T-helper 1 cell treated with Interleukin-12 subunit alpha and Interleukin-12 subunit beta and Interleukin-4 antibody, amounts not matched to agents 30 μg/mL and 1 μg/mL, for 36 hours (primary cell): ENCODE data around the gene LRRC57.

Experiments
- H3K27ac Mint-ChIP-seq: one replicate; pipeline ENCODE4 v1.8.0; 2021; ENCODE audit warnings: mild to moderate bottlenecking, mixed read lengths
- H3K27me3 Mint-ChIP-seq: one replicate; pipeline ENCODE4 v1.8.0; 2021; ENCODE audit warnings: low read depth, mixed read lengths
- H3K36me3 Mint-ChIP-seq: one replicate; pipeline ENCODE4 v1.8.0; 2021; ENCODE audit warnings: low read depth, mixed read lengths
- H3K4me1 Mint-ChIP-seq: one replicate; pipeline ENCODE4 v1.8.0; 2021; ENCODE audit warnings: low read depth, mixed read lengths
- H3K4me3 Mint-ChIP-seq: one replicate; pipeline ENCODE4 v1.8.0; 2021; ENCODE audit warnings: mild to moderate bottlenecking, moderate library complexity, mixed read lengths
- H3K9me3 Mint-ChIP-seq: one replicate; pipeline ENCODE4 v1.8.0; 2021; ENCODE audit warnings: mixed read lengths

Gene LRRC57

GRCh38 chr15:42510258-42511006 is 38.2 kb downstream of the LRRC57 start:
- H3K36me3 Mint-ChIP-seq: peaks cover 14% of the 10 kb centered on the region
- H3K27me3 Mint-ChIP-seq: no peaks in the 10 kb centered on the region
- no peaks in the 10 kb centered on the region for H3K9me3 Mint-ChIP-seq
- H3K4me3 Mint-ChIP-seq: no peak overlapping the region
- H3K27ac Mint-ChIP-seq: no peak overlapping the region
- H3K4me1 Mint-ChIP-seq: peaks cover 4% of the 10 kb centered on the region

- Mint-ChIP-seq H3K4me3 (no peak overlapping the region), H3K27me3 (no peaks in the 10 kb centered on the region), H3K27ac (no peak overlapping the region), H3K36me3 (peaks cover 6% of the 10 kb centered on the region), H3K4me1 (peaks cover 4% of the 10 kb centered on the region), H3K9me3 (no peaks in the 10 kb centered on the region)
Observed at GRCh38 chr15:42508263-42508690, 40.3 kb downstream of the LRRC57 start.

GRCh38 chr15:42507514-42507913 is 41.1 kb downstream of the LRRC57 start:
- Mint-ChIP-seq H3K9me3 (no peaks in the 10 kb centered on the region), H3K27me3 (no peaks in the 10 kb centered on the region)

GRCh38 chr15:42504631-42505030 is 44.0 kb downstream of the LRRC57 start:
- Mint-ChIP-seq H3K36me3 (peaks cover 4% of the 10 kb centered on the region), H3K27me3 (no peaks in the 10 kb centered on the region), H3K4me3 (no peak overlapping the region), H3K27ac (no peak overlapping the region), H3K9me3 (no peaks in the 10 kb centered on the region), H3K4me1 (peaks cover 10% of the 10 kb centered on the region)

More at GRCh38 chr15:42507514-42507913, 41.1 kb downstream of the LRRC57 start:
- H3K36me3 Mint-ChIP-seq: peaks cover 2% of the 10 kb centered on the region
- no peak overlapping the region for H3K4me3 Mint-ChIP-seq
- no peak overlapping the region for H3K27ac Mint-ChIP-seq
- H3K4me1 Mint-ChIP-seq: peaks cover 4% of the 10 kb centered on the region

GRCh38 chr15:42503825-42504224 is 44.8 kb downstream of the LRRC57 start:
- Mint-ChIP-seq H3K36me3 (peaks cover 3% of the 10 kb centered on the region), H3K9me3 (no peaks in the 10 kb centered on the region), H3K27ac (no peak overlapping the region), H3K27me3 (no peaks in the 10 kb centered on the region), H3K4me1 (peaks cover 11% of the 10 kb centered on the region), H3K4me3 (no peak overlapping the region)

DNA sequence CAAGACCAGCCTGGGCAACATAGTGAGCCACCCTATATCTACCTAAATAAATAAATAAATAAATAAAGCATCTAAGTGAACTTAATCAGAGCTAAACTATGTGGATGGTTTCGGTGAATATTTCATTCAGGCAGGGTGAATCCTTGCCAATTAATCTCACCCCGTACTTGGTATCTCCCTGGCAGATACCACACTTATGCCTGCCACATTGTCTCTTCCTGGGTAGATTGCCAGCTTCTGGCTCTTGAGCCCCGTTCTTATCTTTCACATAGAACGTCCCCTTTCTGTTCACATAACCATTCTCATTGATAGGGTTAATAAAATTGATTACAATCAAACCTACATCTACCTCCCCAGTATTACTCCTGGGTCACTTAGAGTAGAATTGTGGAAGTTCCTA is 46.1 kb downstream of the LRRC57 start:
- peaks cover 4% of the 10 kb centered on the region for H3K36me3 Mint-ChIP-seq
- peaks cover 13% of the 10 kb centered on the region for H3K4me1 Mint-ChIP-seq
- no peaks in the 10 kb centered on the region for H3K9me3 Mint-ChIP-seq
- no peaks in the 10 kb centered on the region for H3K27me3 Mint-ChIP-seq
- no peak overlapping the region for H3K27ac Mint-ChIP-seq
- H3K4me3 Mint-ChIP-seq: no peak overlapping the region

DNA sequence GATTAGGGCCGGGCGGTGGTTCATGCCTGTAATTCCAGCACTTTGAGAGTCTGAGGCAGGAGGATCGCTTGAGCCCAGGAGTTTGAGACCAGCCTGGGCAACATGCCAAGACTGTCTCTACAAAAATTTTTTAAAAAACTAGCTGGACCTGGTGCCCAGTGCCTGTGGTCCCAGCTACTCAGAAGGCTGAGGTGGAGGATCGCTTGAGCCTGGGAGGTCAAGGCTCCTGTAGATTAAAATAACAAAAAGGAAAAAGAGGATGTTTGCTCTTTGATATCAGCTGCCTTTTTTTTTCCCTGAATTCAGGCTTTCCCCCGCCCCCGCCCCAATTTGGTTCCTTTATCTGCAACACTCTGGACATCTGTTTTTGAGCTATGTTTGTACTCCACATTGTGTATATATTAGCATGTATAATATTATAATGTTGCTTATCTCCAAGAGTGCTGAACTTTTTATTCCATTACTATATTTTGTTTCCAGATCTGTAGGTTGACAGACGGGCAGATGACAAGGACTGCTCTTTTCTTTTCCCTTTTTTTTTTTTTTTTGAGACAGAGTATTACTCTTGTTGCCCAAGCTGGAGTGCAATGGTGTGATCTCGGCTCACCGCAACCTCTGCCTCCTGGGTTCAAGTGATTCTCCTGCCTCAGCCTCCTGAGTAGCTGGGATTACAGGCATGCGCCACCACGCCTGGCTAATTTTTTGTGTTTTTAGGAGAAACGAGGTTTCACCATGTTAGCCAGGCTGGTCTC is 48.6 kb downstream of the LRRC57 start:
- no peaks in the 10 kb centered on the region for H3K27me3 Mint-ChIP-seq
- peaks cover 28% of the 10 kb centered on the region for H3K4me1 Mint-ChIP-seq
- no peaks in the 10 kb centered on the region for H3K9me3 Mint-ChIP-seq
- H3K4me3 Mint-ChIP-seq: no peak overlapping the region
- H3K36me3 Mint-ChIP-seq: peaks cover 4% of the 10 kb centered on the region
- no peak overlapping the region for H3K27ac Mint-ChIP-seq

- peak overlapping the region; percentile 13 for H3K4me3 Mint-ChIP-seq
- peaks cover 4% of the 10 kb centered on the region for H3K36me3 Mint-ChIP-seq
- H3K9me3 Mint-ChIP-seq: no peaks in the 10 kb centered on the region
- H3K27ac Mint-ChIP-seq: no peak overlapping the region
- peaks cover 40% of the 10 kb centered on the region for H3K4me1 Mint-ChIP-seq
- H3K27me3 Mint-ChIP-seq: no peaks in the 10 kb centered on the region
Observed at GRCh38 chr15:42498212-42499068, 50.2 kb downstream of the LRRC57 start.

DNA sequence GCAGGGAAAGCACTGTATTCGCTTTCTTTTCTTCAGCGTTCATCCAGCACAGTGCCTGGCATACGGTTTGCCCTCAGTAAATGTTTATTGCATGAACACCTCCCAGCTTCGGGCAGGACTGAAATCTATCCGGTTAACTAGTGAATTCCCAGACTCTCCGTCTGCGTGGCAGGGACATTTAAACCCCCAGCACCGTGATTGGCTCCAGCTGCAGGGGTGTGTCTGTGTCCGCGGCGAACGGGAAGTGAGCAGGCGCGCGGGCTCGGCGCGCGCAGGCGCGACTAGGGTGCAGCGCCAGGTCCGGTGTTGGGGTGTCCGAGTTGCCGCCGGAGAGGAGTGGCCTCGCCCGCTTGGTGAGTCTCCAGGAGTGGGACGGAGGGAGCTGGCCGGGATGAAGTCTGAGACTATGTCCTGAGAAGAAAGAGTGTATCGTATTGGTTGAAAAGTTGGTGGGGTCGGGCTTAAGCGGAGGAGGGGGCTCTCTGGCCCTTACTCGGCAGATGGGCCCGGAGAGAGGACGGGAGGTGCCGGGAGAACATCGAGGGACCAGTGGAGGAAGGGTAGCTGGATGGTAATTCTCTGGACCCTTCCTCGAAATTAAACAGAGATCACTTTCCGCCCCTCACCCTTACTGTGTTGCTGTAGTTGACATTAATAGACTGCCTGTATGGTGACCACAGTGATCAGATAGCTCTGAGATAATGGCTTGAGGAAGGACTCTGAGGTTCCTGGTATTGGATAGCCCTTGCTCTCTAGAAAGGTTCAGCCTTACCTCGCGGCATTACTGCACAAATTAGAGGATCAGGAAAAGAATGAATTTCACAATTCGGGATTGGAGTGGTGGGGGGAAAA is 53.0 kb downstream of the LRRC57 start, which contains the start of gene SNAP23:
Gene SNAP23, plus strand, starts transcription at position 274 of the 852 bp plus-strand sequence. CDS start 16,213 bp downstream, outside the sequence.
- peaks cover 42% of the 10 kb centered on the region for H3K4me1 Mint-ChIP-seq
- H3K9me3 Mint-ChIP-seq: no peaks in the 10 kb centered on the region
- peaks cover 5% of the 10 kb centered on the region for H3K36me3 Mint-ChIP-seq
- H3K27me3 Mint-ChIP-seq: no peaks in the 10 kb centered on the region
- H3K27ac Mint-ChIP-seq: peak within 1 kb of the TSS; percentile 94
- peak within 1 kb of the TSS; percentile 99 for H3K4me3 Mint-ChIP-seq

DNA sequence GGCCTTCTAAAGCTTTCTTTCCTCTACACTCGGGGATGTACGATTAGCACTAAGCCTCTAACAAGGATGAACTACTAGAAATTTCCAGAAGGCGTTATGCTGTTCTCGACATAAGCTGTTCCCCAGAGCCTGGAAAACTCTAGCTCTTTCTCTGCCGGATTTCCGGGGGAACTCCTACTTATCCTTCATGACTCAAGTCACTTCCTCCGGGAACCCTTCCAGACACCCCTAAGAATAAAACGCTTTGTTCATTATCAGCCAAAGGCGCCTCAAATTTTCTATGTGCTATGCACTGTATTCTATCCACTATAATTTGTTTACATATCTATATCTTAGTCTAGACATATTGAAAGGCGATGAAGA is 53.6 kb downstream of the LRRC57 start:
- Mint-ChIP-seq H3K27ac (peak overlapping the region; percentile 94), H3K9me3 (no peaks in the 10 kb centered on the region), H3K4me3 (peak overlapping the region; percentile 99), H3K27me3 (no peaks in the 10 kb centered on the region), H3K36me3 (peaks cover 7% of the 10 kb centered on the region), H3K4me1 (peaks cover 41% of the 10 kb centered on the region)

GRCh38 chr15:42493679-42494078 is 54.9 kb downstream of the LRRC57 start:
- Mint-ChIP-seq H3K27ac (peak overlapping the region; percentile 46), H3K4me3 (peak overlapping the region; percentile 25), H3K27me3 (no peaks in the 10 kb centered on the region), H3K4me1 (peaks cover 37% of the 10 kb centered on the region), H3K9me3 (no peaks in the 10 kb centered on the region), H3K36me3 (peaks cover 7% of the 10 kb centered on the region)

- no peaks in the 10 kb centered on the region for H3K9me3 Mint-ChIP-seq
- H3K4me1 Mint-ChIP-seq: peaks cover 44% of the 10 kb centered on the region
- no peaks in the 10 kb centered on the region for H3K27me3 Mint-ChIP-seq
- peak overlapping the region; percentile 100 for H3K4me3 Mint-ChIP-seq
- peak overlapping the region; percentile 89 for H3K27ac Mint-ChIP-seq
- peaks cover 10% of the 10 kb centered on the region for H3K36me3 Mint-ChIP-seq
Observed at GRCh38 chr15:42491539-42492225, 56.9 kb downstream of the LRRC57 start.
